GM11168 (cell line): Measurements from ENCODE around the gene GPATCH2.
"Not testable (repeated sequence)": the region's sequence is repeated elsewhere in the genome, so short reads cannot be mapped to it uniquely, and the experiment has no call there.

Experiments
- in situ Hi-C: fragments of 300-500 bp; cut with MboI; formaldehyde crosslinking; loops from one replicate; pipeline ENCODE4 v1.12.0; 2022; ENCODE audit warnings: low sequenced_read_pairs; ENCODE audit not compliant: unreplicated experiment

Gene GPATCH2

DNA sequence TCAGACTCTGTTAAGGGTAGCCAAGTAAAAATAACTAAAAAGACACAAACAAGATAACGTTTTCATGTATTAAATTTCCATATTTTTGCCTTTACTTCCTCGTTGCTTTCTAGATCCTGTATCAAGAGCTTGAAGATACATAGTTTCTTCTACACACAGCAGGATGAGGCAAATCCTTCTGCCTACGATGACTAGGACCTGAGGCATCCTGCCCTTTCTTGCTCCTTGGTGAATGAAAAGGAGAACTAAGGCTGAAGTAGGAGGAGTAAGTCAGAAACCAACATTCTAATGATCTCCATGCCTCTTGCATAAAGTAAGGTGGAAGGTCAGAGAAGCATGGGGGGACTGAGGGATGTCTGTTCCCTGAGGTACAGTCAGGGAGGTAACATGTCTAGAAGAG lies 102.6 kb downstream of the GPATCH2 start:
- in situ Hi-C loops: no loop called here

- in situ Hi-C loops: no loop called here
Measured at GRCh38 chr1:217527151-217527550, 103.7 kb downstream of the GPATCH2 start.

DNA sequence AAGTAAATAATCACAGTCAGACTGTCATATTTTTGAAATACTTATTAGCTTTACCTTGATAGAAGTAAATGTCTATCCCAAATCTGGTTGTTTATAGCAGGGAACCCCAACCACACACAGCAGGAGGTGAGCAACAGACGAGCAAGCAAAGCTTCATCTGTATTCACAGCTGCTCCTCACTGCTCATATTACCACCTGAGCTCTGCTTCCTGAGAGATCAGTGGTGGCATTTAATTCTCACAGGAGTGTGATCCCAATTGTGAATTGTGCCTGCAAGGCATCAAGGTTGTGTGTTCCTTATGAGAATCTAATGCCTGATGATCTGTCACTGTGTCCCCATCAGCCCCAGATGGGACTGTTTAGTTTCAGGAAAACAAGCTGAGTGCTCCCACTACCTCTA lies 104.3 kb downstream of the GPATCH2 start:
- in situ Hi-C loops: no loop called here

DNA sequence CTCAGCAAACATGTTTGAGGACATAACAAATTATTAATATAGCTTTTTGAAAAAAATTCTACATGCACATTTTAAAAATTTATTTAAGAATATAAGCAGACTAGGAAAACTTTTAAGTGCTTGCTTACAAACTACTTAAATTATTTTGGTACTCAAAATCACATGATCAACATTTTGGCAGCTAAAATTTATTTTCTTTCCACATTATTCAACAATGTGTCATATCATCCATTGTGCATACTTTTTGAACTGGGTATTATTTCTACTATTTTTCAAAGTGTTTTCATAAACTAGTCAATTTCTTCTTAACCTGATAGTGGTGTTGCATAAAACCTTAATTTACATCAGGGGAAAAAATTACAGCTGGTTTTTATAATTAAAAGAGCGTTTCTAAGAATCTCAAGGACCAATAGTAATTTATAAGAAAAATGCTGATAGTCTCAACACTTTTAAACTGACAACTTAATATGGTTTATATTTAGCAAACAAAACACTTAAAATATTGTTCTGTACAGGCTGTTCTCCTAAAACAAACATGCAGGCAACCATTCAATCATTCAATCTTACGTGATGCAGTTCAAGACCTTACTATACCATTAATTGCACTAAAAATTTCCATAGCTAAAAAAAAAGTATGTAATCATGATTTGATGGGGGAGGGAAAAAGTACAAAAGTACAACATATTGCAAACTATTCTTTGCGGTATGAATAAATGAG lies 105.0 kb downstream of the GPATCH2 start:
- in situ Hi-C loops: no loop called here

DNA sequence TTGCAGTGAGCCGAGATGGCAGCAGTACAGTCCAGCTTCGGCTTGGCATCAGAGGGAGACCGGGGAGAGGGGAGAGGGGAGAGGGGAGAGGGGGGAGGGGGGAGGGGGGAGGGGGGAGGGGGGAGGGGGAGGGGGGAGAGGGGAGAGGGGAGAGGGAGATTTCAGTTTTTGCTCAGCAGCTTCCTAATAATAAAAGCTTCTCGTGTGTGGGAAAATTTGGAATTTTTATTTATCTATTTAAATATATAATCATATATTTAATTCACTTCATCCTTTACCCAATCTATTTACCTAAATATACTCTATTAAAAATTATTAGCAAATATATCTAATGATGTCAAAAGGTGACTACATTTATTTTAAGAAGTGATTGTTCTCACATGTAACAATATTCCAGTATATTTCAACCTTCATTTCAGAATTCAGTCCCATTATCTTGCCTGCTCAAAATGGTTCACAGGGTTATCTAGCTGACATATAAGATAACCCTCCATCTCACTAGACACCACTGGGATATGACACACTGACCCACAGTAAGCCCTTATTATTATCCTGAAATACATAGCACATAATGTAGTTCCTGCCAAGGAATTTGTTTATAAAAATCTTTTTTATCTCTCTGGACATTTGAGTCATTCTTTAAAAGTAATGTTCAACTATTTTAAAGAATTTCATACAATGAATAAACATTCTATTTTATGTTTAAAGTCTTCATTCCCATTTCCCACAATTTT lies 105.9 kb downstream of the GPATCH2 start:
- in situ Hi-C loops: no loop called here

DNA sequence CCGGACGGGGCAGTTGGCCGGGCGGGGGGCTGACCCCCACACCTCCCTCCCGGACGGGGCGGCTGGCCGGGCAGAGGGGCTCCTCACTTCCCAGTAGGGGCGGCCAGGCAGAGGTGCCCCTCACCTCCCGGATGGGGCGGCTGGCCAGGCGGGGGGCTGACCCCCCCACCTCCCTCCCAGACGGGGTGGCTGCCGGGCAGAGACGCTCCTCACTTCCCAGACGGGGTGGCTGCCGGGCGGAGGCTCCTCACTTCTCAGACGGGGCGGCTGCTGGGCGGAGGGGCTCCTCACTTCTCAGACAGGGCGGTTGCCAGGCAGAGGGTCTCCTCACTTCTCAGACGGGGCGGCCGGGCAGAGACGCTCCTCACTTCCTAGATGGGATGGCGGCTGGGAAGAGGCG lies 107.0 kb downstream of the GPATCH2 start:
- in situ Hi-C loops: not testable (repeated sequence)

DNA sequence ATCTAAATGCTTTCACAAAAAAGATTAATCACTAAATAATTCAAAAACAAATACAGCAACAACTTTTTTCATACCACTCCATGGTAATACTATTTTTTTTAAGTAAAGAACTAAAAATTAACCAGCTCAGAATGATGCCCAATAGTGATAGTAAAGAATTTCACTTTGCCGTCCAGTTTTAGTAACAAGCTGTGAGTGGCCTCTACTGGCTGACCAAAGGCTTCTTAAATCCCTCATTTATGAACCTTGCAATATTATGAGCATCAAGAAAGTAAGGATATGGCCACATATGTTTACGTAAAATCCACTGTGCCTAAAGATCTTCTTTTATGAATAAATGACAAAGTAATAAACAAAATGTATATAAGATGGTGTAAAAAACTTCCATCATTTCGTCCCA lies 108.6 kb downstream of the GPATCH2 start:
- in situ Hi-C loops: no loop called here

GRCh38 chr1:217521317-217521716 lies 109.6 kb downstream of the GPATCH2 start:
- in situ Hi-C loops: no loop called here

DNA sequence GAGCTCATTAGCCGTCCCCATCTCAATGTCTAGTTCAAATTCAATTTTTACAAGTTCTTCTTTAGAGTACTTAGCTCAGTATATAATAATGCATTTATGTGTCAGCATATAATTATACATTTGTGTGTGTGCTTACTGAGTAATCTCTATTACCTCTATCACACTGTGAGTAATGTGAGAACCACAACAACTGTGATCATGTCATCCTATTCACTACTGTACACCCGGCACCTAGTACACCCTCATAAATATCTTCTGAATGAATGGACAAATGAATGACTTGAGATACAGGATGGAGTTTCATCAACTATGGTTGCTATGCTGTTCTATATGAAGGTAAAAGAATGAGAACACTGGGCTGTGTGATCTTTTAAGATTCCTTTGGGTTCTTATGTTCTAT lies 124.0 kb downstream of the GPATCH2 start:
- in situ Hi-C loops: no loop called here

DNA sequence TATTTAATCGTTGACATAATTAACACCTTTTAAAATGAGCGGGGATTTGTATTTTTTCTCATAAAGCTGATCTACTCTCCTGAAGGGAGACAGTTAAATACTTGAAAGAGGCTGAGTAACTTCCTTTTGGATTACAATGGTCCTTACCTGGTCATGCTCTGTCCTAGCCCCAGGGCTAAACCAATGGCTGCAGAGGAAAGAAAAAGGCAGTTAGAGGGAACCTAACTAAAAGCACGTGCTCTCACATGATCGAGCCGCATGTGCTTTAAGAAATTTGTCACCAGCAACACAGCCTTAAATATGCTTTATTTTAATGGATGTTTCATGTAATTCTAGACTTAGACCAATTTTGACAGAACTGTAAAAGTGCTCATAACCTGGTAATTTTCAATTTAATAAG lies 132.7 kb downstream of the GPATCH2 start:
- in situ Hi-C loops: no loop called here

GRCh38 chr1:217495249-217495648 lies 135.6 kb downstream of the GPATCH2 start:
- in situ Hi-C loops: no loop called here

DNA sequence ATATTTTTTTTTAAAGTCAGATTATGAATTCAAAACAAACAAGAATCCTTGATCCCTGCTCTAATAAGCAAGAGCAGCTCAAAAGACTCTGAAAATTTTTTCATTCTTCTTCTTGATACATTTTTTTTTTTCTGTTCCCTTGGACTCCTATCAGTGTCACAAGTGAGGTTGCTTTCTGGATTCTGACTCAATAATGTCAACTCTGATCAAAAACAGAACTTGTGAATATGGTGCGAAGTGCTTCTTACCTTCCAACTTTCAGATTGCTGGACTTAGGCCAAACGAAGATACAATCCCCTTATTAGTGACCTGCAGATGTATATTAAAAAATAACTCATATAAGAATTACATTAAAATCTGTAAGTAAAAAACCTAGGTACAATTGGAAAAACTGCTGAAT lies 136.1 kb downstream of the GPATCH2 start:
- in situ Hi-C loops: no loop called here

GRCh38 chr1:217493290-217493689 lies 137.6 kb downstream of the GPATCH2 start:
- in situ Hi-C loops: no loop called here

- in situ Hi-C loops: no loop called here
Measured at GRCh38 chr1:217484871-217485270, 146.0 kb downstream of the GPATCH2 start.

DNA sequence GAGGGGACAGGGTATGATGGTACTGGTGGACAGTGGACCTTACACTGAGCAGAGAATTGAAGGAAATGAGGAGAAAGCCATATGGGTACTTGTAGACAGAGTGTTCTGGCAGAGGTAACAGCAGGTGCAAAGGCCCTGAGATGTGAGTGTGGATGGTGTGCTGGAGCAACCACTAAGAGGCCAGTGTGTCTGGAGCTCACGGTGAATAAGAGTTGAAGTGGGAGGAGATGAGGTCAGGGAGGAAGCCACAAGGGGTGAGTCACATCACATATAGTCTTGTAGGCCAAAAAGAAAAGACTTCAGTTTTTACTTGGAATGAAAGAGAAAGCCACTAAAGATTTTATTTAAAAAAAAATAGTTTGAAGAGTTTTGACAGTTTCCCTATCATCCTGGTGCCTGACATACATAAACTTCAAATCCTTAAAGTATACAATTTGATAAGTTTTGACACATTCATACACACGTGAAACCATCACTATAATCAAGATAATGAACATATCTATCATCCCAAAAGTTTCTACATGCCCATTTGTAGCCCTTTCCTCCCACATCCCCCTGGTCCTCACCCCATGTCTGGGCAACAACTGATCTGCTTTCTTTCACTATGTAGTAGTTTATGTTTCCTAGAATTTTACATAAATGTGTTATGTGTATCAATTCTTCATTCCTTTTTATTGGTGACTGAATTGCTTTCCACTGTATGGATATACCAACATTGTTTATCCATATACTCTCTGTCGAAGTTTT lies 148.4 kb downstream of the GPATCH2 start:
- in situ Hi-C loops: no loop called here

DNA sequence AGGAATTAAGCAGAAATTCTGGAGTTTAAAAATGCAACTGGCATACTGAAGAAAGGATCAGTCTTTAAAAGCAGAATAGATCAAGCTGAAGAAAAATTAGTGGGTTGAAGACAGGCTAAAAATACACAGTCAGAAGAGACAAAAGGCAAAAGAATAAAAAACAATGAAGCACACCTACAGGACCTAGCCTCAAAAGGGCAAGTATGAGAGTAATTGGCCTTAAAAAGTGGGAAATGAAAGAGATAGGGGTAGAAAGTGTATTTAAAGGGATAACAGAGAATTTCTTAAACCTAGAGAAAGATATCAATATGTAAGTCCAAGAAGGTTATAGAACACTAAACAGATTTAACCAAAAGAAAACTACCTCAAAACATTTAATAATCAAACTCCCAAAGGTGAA lies 152.4 kb downstream of the GPATCH2 start:
- in situ Hi-C loops: no loop called here

- in situ Hi-C loops: no loop called here
Measured at GRCh38 chr1:217472915-217473314, 158.0 kb downstream of the GPATCH2 start.

- in situ Hi-C loops: no loop called here
Measured at GRCh38 chr1:217471403-217471802, 159.5 kb downstream of the GPATCH2 start.

DNA sequence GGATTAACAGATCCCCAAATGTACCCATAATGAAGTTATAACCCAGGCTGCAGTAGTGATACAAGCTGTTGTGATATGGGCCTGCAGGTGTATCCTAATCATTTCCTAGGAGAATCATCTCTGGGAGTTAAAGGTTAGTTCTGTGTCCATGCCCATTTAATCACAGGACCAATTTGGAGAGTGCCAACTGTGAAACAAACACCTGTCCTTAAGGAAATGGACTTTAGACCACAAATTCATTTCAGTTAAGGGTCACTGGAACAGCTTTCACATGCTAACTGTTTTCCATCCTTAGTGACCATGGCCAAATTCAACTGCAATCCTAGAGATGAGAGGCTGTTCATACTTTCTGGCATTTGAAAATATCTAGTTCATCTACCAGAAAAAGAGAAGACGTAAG lies 160.9 kb downstream of the GPATCH2 start:
- in situ Hi-C loops: no loop called here

- in situ Hi-C loops: no loop called here
Measured at GRCh38 chr1:217465102-217465501, 165.8 kb downstream of the GPATCH2 start.

DNA sequence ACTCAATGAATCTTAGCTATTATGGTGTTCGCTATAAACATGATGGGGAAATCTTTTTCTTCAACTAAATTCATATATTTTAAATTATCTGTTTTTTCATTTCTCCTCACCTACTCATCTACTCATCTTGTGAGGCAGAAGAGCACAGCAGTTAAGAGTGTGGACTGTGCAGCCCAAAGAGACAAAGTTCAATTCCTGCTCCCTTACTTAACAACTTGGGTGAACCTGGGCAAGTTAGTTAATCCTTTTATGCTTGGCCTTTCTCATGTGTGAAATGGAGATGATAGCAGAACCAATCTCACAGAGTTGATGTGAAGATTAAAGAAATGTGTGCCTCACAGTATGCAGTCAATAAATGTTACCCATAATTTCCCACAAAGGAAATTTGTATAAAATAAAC lies 168.2 kb downstream of the GPATCH2 start:
- in situ Hi-C loops: no loop called here
